PC-9 (cell line): Measurements from ENCODE around the gene KIF27.

ENCODE experiments used
- CTCF ChIP-seq: fragments of 200-600 bp; sonication (generic); conservative IDR thresholded peaks from 2 replicates; pipeline ENCODE4 v1.6.1; 2017; ENCODE audit warnings: mixed run types, antibody characterized with exemption, mild to moderate bottlenecking, moderate library complexity
- EZH2 ChIP-seq: fragments of 200-600 bp; sonication (generic); IDR thresholded peaks from 2 replicates; pipeline ENCODE4 v1.8.0; 2017; ENCODE audit warnings: antibody characterized with exemption, low read depth

GRCh38 chr9:83800236-83801033 is 120.8 kb downstream of the KIF27 start:
- no peak for TF ChIP-seq CTCF
- TF ChIP-seq EZH2, result no peak
